Esophagus muscularis mucosa (tissue), 4 donors: ENCODE data around the gene VAT1. TPM values are rescaled to one million over a fixed set of nuclear protein-coding genes. Genes with fewer than 3 reads are reported as not detected.

Experiments used
- DNase-seq: peaks from one replicate; pipeline ENCODE4 v3.0.0-alpha.2; 2017; ENCODE audit errors: extremely low spot score
- H3K27ac ChIP-seq, 4 donors: fragments of 200-600 bp; sonication (generic); replicated peaks in 1 of 4; 1 replicate in 3 of 4; 2 replicates in 1 of 4; pipeline ENCODE4 v1.5.1; 2016 to 2019; ENCODE audit warnings: mild to moderate bottlenecking in 1 of 4
- H3K27me3 ChIP-seq, 4 donors: fragments of 200-600 bp; sonication (generic); one replicate each; pipeline versions ENCODE4 v1.5.1 to v1.6.0; 2016 to 2019
- H3K36me3 ChIP-seq, 4 donors: fragments of 200-600 bp; sonication (generic); one replicate each; pipeline ENCODE4 v1.5.1; 2016 to 2019
- H3K4me1 ChIP-seq, 4 donors: fragments of 200-600 bp; sonication (generic); one replicate each; pipeline ENCODE4 v1.5.1; 2016 to 2019
- H3K4me3 ChIP-seq, 4 donors: fragments of 200-600 bp; sonication (generic); 1 replicate in 2 of 4; 2 replicates in 2 of 4; pipeline ENCODE4 v1.5.1; 2016 to 2019; ENCODE audit warnings: mild to moderate bottlenecking in 4 of 4, moderate library complexity in 1 of 4
- H3K9me3 ChIP-seq, 4 donors: fragments of 200-600 bp; sonication (generic); 1 replicate in 3 of 4; 2 replicates in 1 of 4; pipeline ENCODE4 v1.5.1; 2016 to 2019
- EP300 ChIP-seq: sonication (generic); formaldehyde crosslinking; IDR thresholded peaks from one replicate; pipeline ENCODE4 v1.6.1; 2017; ENCODE audit warnings: antibody characterized with exemption
- POLR2A ChIP-seq: fragments of 450-650 bp; IDR thresholded peaks from one replicate; pipeline ENCODE4 v1.6.1; 2017; ENCODE audit warnings: antibody characterized with exemption, moderate library complexity, mild to moderate bottlenecking, low read depth
- POLR2AphosphoS5 ChIP-seq, 2 donors: sonication (generic); formaldehyde crosslinking; IDR thresholded peaks; one replicate each; pipeline ENCODE4 v1.6.1; 2017; ENCODE audit warnings: antibody characterized with exemption in 2 of 2
- WGBS: methylation state at CpG from one replicate; pipeline ENCODE4 v1.1.5; 2018; 5-methylcytosine and 5-hydroxymethylcytosine counted together
- intact Hi-C: fragments of 100-400 bp; cut with DNase I; formaldehyde crosslinking; loops from one replicate; pipeline ENCODE4 v1.15.1; 2023
- total RNA-seq, 4 donors: library from RNA; depleted of rRNA; stranded (reverse); fragments of >200 nt; gene quantifications; one replicate each; pipeline versions ENCODE4 v1.1.0 to v1.2.1, GENCODE V29; 2016
- TF ChIP-seq, protein P1 (sequence below), 3 experiments: fragments of 200-600 bp in 2 of 3; fragments of 450-650 bp in 1 of 3; sonication (generic) in 2 of 3; IDR thresholded peaks; one replicate each; pipeline ENCODE4 v1.5.1; 2017 to 2019; ENCODE audit warnings: antibody characterized with exemption in 3 of 3, mild to moderate bottlenecking in 2 of 3, moderate library complexity in 1 of 3

VAT1 gene
- total RNA-seq, 4 donors from 2014 or later = 106 to 190 (median 139) TPM

DNA sequence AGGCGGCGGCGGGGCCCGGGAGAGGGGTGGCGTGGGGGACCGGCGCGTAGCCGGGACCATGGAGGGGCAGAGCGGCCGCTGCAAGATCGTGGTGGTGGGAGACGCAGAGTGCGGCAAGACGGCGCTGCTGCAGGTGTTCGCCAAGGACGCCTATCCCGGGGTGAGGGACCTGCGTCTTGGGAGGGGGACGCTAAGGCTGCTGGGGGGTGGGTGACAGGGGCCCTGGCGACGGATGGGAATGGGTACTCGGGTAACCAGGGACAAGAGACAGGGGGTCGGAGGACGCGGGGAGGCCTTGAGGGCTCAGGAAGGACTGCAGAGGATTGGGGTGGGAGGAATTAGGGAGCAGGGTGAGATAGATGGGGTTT is 3.1 kb upstream of the VAT1 start:
- H3K4me1 ChIP-seq = peaks cover 12 to 36% (median 33%) of the 10 kb centered on the region in 4 donors

DNA sequence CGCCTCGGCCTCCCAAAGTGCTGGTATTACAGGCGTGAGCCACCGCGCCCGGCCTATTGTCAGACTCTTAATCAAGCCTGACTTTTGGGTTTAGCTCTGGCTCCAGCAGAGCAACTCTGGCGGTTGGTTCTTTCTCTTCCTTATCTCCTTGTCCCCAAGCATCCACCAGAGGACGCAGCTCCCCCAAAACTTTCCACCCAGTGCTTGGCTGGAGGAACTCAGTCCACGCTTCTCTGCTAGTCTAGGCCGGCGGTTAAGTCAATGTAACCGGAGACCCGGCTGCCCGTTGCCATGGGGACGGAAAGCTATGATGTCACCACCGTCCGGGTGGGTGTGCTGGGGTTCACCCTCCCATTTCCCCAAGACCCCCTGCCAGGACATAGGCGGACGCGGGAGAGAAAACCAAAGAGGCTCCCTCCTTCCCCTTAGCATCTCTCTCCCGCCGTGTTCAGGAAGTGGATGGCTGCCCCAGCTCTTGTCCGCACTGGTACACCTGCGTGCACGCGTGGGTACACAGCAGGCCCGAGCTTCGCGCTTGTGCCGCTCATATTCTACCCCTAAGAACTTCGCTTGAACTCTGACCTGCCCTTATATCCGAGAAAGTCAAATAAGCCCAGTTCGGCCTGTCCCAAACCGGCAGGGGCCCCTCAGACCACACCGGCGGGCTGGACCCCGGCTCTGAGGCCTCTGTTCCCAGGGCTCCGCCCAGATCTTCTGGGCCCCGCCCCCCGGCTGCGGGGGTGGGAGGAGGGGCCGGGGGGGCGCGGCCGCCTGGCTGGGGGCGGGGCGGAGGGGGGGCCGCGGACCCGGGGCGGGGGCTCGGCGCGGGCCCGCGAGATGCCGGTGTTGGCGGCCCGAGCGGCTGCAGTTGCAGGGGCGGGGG is 2.5 kb upstream of the VAT1 start, which contains the start of gene RND2:
Gene RND2, plus strand, starts transcription at position 825 of the 883 bp plus-strand sequence. CDS start 117 bp downstream, outside the sequence.
- 2% methylated on average over 41 of the region's 61 CpGs for WGBS
- TF ChIP-seq POLR2A (no peak), POLR2AphosphoS5 (IDR thresholded peaks at IDR 0.05) (peak; percentile 67 to 72), EP300 (no peak)
- TF ChIP-seq, protein P1, sequence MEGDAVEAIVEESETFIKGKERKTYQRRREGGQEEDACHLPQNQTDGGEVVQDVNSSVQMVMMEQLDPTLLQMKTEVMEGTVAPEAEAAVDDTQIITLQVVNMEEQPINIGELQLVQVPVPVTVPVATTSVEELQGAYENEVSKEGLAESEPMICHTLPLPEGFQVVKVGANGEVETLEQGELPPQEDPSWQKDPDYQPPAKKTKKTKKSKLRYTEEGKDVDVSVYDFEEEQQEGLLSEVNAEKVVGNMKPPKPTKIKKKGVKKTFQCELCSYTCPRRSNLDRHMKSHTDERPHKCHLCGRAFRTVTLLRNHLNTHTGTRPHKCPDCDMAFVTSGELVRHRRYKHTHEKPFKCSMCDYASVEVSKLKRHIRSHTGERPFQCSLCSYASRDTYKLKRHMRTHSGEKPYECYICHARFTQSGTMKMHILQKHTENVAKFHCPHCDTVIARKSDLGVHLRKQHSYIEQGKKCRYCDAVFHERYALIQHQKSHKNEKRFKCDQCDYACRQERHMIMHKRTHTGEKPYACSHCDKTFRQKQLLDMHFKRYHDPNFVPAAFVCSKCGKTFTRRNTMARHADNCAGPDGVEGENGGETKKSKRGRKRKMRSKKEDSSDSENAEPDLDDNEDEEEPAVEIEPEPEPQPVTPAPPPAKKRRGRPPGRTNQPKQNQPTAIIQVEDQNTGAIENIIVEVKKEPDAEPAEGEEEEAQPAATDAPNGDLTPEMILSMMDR (IDR thresholded peaks at IDR 0.05) = peak; percentile 72 to 86 (median 85)
- Histone ChIP-seq H3K4me3 (peak within 1 kb of the TSS; percentile 61 to 67 (median 63)), H3K36me3 (no peaks in the 10 kb centered on the region), H3K27ac (peak within 1 kb of the TSS; percentile 81 to 87 (median 83)), H3K9me3 (no peaks in the 10 kb centered on the region), H3K27me3 (no peaks in the 10 kb centered on the region), H3K4me1 (peaks cover 18 to 43% (median 39%) of the 10 kb centered on the region in 4 donors)
- intact Hi-C loops = loop anchor here (2.0 to 5.0 kb wide), 2 partner anchors 100 to 143 kb away; partner anchors contain the start of gene BRCA1
- DNase-seq = peak; percentile 97

More for the DNA sequence above, 3.1 kb upstream of the VAT1 start:
- intact Hi-C loops = loop anchor here (2.0 kb wide), 1 partner anchor 100 kb away; the partner anchor contains the start of gene BRCA1
- no peaks in the 10 kb centered on the region for H3K9me3 ChIP-seq
- peak overlapping the region; percentile 81 to 87 (median 83) for H3K27ac ChIP-seq
- no peaks in the 10 kb centered on the region for H3K36me3 ChIP-seq
- WGBS = 9% methylated on average over 22 of the region's 27 CpGs
- TF ChIP-seq, protein P1 (IDR thresholded peaks at IDR 0.05) = no peak
- TF ChIP-seq POLR2A (no peak), POLR2AphosphoS5 (IDR thresholded peaks at IDR 0.05) (no peak), EP300 (no peak)
- no peaks in the 10 kb centered on the region for H3K27me3 ChIP-seq
- no peak for DNase-seq
- H3K4me3 ChIP-seq = peak overlapping the region; percentile 61 to 67 (median 63)

DNA sequence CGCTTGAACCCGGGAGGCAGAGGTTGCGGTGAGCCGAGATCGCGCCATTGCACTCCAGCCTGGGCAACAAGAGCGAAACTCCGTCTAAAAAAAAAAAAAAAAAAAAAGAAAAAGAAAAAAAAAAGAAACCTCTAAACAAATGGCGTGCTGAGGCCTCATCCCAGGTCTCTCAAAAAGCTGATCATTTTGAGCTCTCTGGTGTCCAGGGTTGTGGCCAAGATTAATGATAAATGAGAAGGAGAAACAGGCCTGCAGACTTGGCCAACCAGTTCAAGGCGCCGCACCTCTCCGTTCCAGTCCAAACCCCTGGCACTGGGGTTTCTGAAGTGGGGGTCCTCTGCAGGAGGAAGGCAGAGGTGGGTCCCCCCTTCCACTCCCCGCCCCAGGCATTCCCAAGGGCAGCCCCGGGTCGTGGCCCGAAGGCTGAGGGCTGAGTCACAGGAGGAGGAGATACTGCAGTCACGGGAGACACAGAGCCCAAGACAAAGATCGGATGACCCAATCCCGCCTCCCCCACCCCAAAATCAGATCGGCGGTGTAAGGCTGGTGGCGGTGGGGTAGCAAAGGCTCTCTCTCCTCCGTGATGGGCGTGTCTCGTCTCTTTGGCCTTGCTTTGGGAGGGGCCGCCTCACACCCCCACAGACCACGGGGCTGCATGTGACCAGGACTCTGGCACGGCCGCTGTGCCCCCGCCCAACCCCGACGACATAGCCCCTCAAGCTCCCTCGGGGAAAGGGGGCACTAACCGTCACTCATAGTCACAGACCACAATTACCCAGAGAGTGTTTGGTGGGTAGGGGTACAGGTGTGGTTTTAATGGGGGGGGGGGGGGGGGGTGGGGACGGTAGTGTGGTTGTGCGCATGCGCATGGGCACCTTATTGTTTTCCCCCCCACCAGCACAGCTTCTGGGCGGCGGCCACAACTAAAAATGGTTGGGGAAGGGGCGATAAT is 1.1 kb downstream of the VAT1 start:
- no peaks in the 10 kb centered on the region for H3K9me3 ChIP-seq
- peak overlapping the region; percentile 86 to 97 (median 94) for H3K4me3 ChIP-seq
- 25% methylated on average over 24 of the region's 40 CpGs for WGBS
- intact Hi-C loops = loop anchor here (5.0 kb wide), 1 partner anchor 146 kb away; no protein-coding TSS in a partner anchor
- peak overlapping the region; percentile 85 to 93 (median 88) for H3K27ac ChIP-seq
- no peaks in the 10 kb centered on the region for H3K27me3 ChIP-seq
- H3K36me3 ChIP-seq = peaks cover 6 to 25% (median 24%) of the 10 kb centered on the region in 4 donors
- TF ChIP-seq, protein P1 (IDR thresholded peaks at IDR 0.05) = no peak
- peak; percentile 51 to 74 for TF ChIP-seq POLR2AphosphoS5 (IDR thresholded peaks at IDR 0.05)
- TF ChIP-seq EP300 = no peak
- no peak for TF ChIP-seq POLR2A
- peaks cover 44 to 70% (median 65%) of the 10 kb centered on the region in 4 donors for H3K4me1 ChIP-seq
- peak; percentile 96 for DNase-seq

DNA sequence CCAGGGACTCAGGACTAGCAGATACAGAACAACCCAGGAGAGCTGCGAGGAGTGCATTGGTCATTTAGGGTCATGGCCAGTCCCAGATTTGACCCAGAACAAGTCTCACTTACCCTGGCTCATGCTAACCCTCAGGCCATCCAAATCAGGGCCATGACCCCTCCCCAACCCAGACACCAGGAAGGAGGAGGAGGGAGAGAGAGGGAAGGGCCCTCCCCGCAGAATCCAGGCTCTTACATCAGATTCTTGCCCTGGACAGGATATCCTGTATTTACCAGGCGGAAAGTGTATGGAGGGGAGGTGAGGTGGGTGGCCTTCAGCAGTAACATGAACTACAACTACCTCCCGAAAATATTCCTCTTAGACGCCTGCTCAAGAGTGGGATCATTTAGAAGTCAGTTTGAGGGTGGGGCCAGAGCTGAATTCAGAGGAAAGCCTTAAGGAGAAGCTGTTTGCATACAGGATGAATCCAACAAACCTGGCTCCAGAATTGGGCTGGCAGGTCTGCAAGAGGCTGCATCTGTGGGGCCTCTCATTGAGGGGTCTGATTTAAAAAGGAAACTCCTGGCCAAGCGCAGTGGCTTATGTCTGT is 2.1 kb downstream of the VAT1 start:
- DNase-seq = no peak
- H3K36me3 ChIP-seq = peaks cover 9 to 35% (median 33%) of the 10 kb centered on the region in 4 donors
- peak overlapping the region; percentile 86 to 97 (median 94) for H3K4me3 ChIP-seq
- peak overlapping the region; percentile 85 to 93 (median 88) for H3K27ac ChIP-seq
- H3K4me1 ChIP-seq = peaks cover 50 to 72% (median 70%) of the 10 kb centered on the region in 4 donors
- TF ChIP-seq, protein P1 (IDR thresholded peaks at IDR 0.05) = no peak
- TF ChIP-seq EP300 = no peak
- TF ChIP-seq POLR2A = no peak
- TF ChIP-seq POLR2AphosphoS5 (IDR thresholded peaks at IDR 0.05) = no peak
- H3K27me3 ChIP-seq = no peaks in the 10 kb centered on the region
- WGBS = 58% methylated on average over 6 of the region's 6 CpGs
- intact Hi-C loops = loop anchor here (5.0 kb wide), 1 partner anchor 147 kb away; no protein-coding TSS in a partner anchor
- H3K9me3 ChIP-seq = no peaks in the 10 kb centered on the region
